AG08396 (cell line): ENCODE measurements around the gene DLGAP1.

Experiments used
- DNase-seq: peaks from one replicate; pipeline ENCODE4 v3.0.0; 2012; ENCODE audit warnings: low spot score, mixed read lengths

DLGAP1 gene

GRCh38 chr18:3761266-3761665 lies 693.8 kb downstream of the DLGAP1 start:
- no peak for DNase-seq

DNA sequence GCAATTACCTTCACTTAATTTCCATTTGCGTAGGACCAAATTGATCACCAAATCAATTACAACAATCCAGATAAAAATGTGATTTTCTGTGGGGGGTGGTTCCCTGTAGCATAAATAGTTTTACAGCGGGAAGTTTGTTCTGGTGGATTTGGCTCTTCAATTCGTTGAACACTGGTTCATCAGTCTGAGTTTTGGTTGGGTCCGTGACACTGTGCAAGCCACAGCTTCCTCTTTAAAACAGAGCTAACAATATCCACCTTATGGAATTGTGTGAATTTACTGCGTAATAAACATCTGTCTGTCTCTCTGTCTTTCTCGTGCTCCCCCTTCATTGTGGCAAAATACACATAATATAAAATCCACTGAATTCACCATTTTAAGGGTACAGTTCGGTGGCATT lies 694.4 kb downstream of the DLGAP1 start:
- no peak for DNase-seq

GRCh38 chr18:3759099-3759498 lies 696.0 kb downstream of the DLGAP1 start:
- DNase-seq = no peak

GRCh38 chr18:3758531-3758930 lies 696.6 kb downstream of the DLGAP1 start:
- no peak for DNase-seq

GRCh38 chr18:3757361-3757760 lies 697.7 kb downstream of the DLGAP1 start:
- DNase-seq = no peak

- no peak for DNase-seq
Observed at GRCh38 chr18:3753106-3753505, 702.0 kb downstream of the DLGAP1 start.

DNA sequence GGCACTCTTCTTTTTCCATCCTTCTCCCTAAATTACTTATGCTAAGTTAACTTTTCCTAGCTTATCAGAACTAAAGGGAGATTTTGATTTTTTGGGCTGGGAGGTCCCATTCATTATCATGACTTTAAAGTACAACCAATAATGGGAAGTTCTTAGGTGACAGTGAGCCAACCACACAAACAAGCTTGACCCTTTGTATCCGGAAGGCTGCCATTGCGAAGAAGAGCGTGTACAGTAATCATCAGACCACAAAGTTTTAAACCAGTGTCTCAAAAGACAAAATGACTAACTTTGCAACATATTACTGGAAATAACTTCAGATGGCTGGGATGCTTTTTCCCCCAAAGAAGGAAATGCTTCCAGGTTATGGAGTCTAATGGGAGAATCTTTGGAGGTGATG lies 707.0 kb downstream of the DLGAP1 start:
- DNase-seq = no peak

DNA sequence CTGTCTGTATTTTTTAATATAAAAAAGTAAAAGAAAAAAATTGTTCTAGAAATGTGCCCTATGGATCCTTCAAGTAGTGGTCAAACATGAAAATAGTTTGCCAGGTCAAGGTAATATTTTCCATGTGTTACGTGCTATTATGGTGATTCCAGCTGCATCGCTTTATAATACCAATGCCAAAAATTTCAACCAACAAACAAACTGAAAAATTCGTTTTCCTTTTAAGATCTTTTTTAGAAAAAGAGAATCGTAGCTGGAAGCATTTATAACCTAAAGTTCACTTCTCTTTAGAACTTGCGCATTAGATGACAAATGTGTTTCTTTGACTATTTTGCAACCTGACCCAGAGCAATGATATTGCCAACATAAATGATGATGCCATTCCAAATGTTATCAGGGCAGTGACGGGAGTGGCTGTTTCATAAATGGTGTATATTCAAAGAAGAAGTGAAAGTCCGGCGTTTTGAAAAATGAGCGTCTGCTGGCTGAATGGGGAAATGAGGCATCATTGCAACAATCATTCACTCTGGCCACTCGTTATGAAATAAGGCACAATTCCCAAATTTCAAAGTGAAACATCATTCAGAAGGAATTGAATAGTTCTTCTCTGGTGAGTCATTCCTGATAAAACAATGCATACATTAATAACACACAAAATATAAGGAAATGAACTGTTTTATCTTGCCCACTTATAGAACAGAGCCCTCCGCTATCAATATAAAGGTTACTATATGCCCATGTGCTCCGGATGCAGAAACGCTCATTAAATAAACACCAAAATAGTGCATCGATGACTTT lies 707.7 kb downstream of the DLGAP1 start:
- peak; percentile 53 for DNase-seq

- DNase-seq = no peak
Observed at GRCh38 chr18:3742541-3742940, 712.6 kb downstream of the DLGAP1 start.

DNA sequence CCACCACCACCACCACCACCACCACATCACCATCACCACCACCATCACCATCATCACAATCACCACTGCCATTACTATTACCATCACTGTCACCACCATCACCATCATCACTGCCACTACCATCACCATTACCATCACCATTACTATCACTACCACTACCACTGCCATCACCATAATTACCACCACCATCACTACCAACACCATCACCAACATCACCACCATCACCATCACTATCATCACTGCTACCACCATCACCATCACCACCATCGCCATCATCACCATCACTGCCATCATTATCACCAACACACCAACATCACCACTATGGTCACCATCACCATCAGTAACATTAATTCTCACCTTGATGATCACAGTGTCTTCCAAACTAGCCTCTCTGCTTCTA lies 713.8 kb downstream of the DLGAP1 start:
- DNase-seq = no peak

DNA sequence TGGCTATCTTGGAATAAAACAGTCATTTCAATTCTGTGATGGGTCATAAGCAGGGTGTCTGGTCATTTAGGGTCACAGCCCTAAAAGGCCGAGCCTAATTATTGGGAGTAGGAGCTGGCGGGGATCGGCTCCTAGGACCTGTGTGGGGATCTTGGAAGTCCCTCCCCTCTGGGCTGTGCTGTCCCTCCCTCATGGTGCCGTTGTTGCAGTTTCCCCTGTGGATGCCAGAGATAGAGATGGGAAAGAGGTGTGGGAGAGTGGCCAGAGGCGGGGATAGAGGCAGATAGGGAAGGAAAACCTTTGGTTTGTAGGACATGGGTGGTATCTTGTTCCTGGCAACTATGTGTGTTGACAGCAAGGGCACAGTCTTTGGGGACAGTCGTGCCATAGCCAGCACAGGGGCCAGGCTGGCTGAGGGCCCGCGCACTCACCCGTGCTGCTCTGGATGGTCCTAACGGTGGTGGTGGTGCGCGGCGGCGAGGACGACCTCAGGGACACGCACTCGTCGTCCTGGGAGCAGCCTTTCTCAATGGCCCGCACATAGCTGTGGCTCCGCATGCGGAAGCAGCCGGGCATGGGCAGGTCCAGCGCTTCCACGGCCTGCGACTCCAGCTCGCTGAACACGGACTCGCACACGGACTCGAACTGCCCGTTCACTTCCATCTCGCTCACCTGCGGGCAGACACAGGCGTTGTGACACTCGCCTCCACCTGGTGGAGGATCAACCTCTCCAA lies 726.2 kb downstream of the DLGAP1 start:
- DNase-seq = no peak

GRCh38 chr18:3727274-3727673 lies 727.8 kb downstream of the DLGAP1 start:
- DNase-seq = no peak

- no peak for DNase-seq
Observed at GRCh38 chr18:3726238-3726951, 728.7 kb downstream of the DLGAP1 start.

- DNase-seq = no peak
Observed at GRCh38 chr18:3725115-3725514, 730.0 kb downstream of the DLGAP1 start.

DNA sequence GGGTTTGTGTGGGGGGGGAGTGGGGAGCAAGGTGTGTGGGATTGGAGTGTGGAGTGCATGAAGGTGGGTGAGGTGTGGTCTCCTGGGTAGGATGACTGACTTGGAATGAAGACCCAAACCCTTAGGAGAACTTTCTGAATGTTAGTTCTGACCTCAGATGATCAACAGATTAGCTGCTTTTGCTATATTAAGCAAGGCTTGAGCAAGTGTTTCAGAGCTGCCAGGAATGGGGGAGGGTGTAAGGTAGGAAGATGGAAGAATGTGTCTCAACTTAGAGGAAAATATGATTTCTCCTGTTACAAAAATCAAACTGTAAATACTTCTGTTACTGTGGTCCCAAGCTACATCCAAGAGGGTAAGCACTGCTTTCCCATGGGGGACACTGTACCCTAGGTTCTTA lies 731.6 kb downstream of the DLGAP1 start:
- no peak for DNase-seq

GRCh38 chr18:3722649-3723433 lies 732.3 kb downstream of the DLGAP1 start:
- peak; percentile 37 for DNase-seq

- no peak for DNase-seq
Observed at GRCh38 chr18:3721771-3722648, 733.1 kb downstream of the DLGAP1 start.

DNA sequence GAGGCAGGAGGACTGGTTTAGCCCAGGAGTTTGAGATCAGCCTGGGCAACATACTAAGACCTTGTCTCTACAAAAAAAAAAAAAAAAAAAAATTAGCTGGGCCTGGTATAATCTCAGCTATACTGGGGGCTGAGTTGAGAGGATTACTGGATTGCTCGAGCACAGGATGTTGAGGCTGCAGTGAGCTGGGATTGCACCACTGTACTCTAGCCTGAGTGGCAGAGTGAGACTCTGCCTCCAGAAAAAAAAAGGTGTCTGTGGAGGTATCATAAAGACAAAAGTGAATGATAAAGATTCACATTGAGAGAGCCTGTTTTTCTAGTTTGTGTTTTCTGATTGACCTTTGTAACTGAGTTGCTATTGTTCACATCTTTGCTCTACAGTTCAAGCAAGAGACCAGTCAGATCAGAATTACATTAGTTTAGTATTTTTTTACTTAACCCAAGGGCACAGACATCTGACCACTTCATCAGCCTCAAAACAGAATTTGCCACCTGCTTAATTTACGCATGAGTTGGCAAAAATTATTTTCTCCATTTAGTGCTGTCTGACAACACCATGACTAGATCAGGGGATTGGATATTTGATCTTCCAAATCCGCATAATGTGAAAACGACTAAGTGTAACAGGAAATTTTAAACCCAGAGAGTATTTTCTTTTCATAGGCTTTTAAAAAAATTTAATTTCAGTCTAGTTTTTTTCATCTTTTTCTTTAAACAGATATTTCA lies 734.1 kb downstream of the DLGAP1 start:
- DNase-seq = no peak

DNA sequence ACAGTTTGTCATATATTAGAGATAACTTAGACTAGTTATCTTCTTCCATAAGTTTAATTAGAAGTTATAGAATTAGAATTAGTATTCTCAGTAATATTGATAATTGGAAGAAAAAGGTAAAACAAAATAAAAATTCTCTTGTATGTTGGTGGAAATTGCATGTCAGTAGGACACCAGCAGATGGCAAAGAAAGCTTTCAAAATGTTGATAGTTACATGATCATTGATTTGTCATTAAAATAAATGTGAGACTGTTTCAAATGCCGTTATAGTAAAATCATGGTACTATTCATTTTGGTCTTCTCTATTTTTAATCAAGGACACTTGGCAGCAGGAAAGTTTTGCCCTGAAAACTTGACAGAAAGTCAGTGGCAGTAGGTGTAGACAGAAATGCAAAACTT lies 734.9 kb downstream of the DLGAP1 start:
- DNase-seq = no peak

DNA sequence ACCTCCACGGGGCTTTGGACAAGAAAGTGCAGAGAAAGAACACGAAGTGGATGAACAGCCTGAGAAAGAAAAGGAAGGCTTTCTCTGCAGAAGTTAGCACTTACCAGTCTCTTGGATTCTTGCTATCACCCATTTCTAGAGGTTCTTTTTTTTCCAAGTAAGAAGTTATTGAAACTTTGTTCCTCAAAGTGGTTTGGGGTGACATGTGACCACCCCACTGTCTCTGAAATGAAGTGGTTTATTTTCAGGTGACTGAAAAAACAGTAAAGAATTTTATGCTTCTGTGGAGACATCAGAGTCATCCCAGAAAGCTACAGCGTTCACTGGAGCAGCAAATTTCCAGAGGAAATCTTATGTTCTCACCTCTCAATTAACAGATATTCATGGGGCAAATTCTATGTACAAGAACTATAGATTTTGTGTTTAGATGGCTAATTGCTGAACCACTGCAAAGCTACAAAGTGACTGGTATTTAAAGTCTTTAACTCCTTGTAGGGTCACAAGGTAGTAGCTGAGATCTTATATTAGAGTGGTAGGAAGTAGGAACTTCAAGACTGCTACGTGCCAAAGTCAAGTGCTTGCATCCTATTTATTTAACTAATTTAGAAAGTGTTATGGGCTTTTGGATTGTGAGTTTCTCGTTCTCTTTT lies 737.6 kb downstream of the DLGAP1 start:
- no peak for DNase-seq
